HepG2 (cell line): ENCODE results near the gene C2orf81. TPM values are rescaled to one million over a fixed set of nuclear protein-coding genes. Genes with fewer than 3 reads are reported as not detected.

Experiments
- CCDC6 ChIP-seq: sonication (generic); formaldehyde crosslinking; IDR thresholded peaks from 2 replicates; pipeline ENCODE4 v1.8.1; 2022; ENCODE audit warnings: mild to moderate bottlenecking, missing genetic modification reagents, moderate library complexity
- HMGA1 ChIP-seq: sonication (generic); formaldehyde crosslinking; conservative IDR thresholded peaks from 2 replicates; pipeline ENCODE4 v1.4.0; 2020; ENCODE audit warnings: missing genetic modification reagents
- HNF4A ChIP-seq: sonication (generic); formaldehyde crosslinking; IDR thresholded peaks from 2 replicates; pipeline ENCODE4 v1.4.0; 2020; ENCODE audit warnings: missing genetic modification reagents
- MED1 ChIP-seq: sonication (generic); formaldehyde crosslinking; IDR thresholded peaks from 2 replicates; pipeline ENCODE4 v1.4.0; 2020; ENCODE audit warnings: missing genetic modification reagents
- MEF2D ChIP-seq: sonication (generic); formaldehyde crosslinking; IDR thresholded peaks from 2 replicates; pipeline ENCODE4 v1.5.1; 2020; ENCODE audit warnings: mild to moderate bottlenecking, missing genetic modification reagents
- RBM22 ChIP-seq: fragments of 200-400 bp; formaldehyde crosslinking; optimal IDR thresholded peaks from 2 replicates; pipeline ENCODE3; 2017; ENCODE audit warnings: mild to moderate bottlenecking, low read length, moderate library complexity
- RORA ChIP-seq: sonication (generic); formaldehyde crosslinking; IDR thresholded peaks from 2 replicates; pipeline ENCODE4 v1.5.0; 2020; ENCODE audit warnings: mild to moderate bottlenecking, missing genetic modification reagents, moderate library complexity
- SATB2 ChIP-seq: sonication (generic); formaldehyde crosslinking; IDR thresholded peaks from 2 replicates; pipeline ENCODE4 v1.5.0; 2020; ENCODE audit warnings: missing genetic modification reagents
- SIX1 ChIP-seq: sonication (generic); formaldehyde crosslinking; IDR thresholded peaks from 2 replicates; pipeline ENCODE4 v1.4.0; 2020; ENCODE audit warnings: missing genetic modification reagents, borderline replicate concordance
- ZC3H4 ChIP-seq: sonication (generic); formaldehyde crosslinking; IDR thresholded peaks from 2 replicates; pipeline ENCODE4 v1.4.0; 2020; ENCODE audit warnings: missing genetic modification reagents, borderline replicate concordance
- ZNF367 ChIP-seq: sonication (generic); formaldehyde crosslinking; IDR thresholded peaks from 2 replicates; pipeline ENCODE4 v1.4.0; 2020; ENCODE audit warnings: missing genetic modification reagents, borderline replicate concordance
- ZNF543 ChIP-seq: sonication (generic); formaldehyde crosslinking; IDR thresholded peaks from 2 replicates; pipeline ENCODE4 v1.4.0; 2020; ENCODE audit warnings: mild to moderate bottlenecking, missing genetic modification reagents
- ZNF782 ChIP-seq: sonication (generic); formaldehyde crosslinking; IDR thresholded peaks from 2 replicates; pipeline ENCODE4 v1.4.0; 2020; ENCODE audit warnings: missing genetic modification reagents, mild to moderate bottlenecking, borderline replicate concordance
- polyA plus RNA-seq, 8 experiments: library from polyadenylated mRNA; depleted of rRNA in 3 of 8; stranded (reverse) in 7 of 8; unstranded in 1 of 8; fragments of >200 nt; fragmentation: Illumina TruSeq in 4 of 8; extraction: Trizol in 4 of 8; gene quantifications; 2 replicates each; pipeline versions ENCODE4 v1.2.1 to v1.2.3, GENCODE V29; 2011 to 2016; ENCODE audit warnings: low read depth in 4 of 8, missing spikeins in 1 of 8, mixed read lengths in 1 of 8; ENCODE audit not compliant: insufficient read depth in 1 of 8
- total RNA-seq, 5 experiments: library from RNA; depleted of rRNA; stranded (reverse); fragments of >200 nt; fragmentation: Illumina TruSeq; extraction: Trizol; gene quantifications; 2 replicates each; pipeline ENCODE4 v1.2.3, GENCODE V29; 2016; ENCODE audit warnings: low read depth in 1 of 5
- TF ChIP-seq, protein P1 (sequence below): sonication (generic); formaldehyde crosslinking; IDR thresholded peaks from 2 replicates; pipeline ENCODE4 v1.9.0; 2021; ENCODE audit warnings: mild to moderate bottlenecking, missing genetic modification reagents
- TF ChIP-seq, protein P2 (sequence below): IDR thresholded peaks from 2 replicates; pipeline ENCODE4 v1.6.1; 2016; ENCODE audit warnings: control low read depth
- TF ChIP-seq, protein P3 (sequence below): sonication (generic); formaldehyde crosslinking; IDR thresholded peaks from 2 replicates; pipeline ENCODE4 v1.5.0; 2020; ENCODE audit warnings: mild to moderate bottlenecking, missing genetic modification reagents, borderline replicate concordance
- TF ChIP-seq, protein P4 (sequence below): sonication (generic); formaldehyde crosslinking; IDR thresholded peaks from 2 replicates; pipeline ENCODE4 v1.4.0; 2020; ENCODE audit warnings: mild to moderate bottlenecking, missing genetic modification reagents

C2orf81 gene
- total and polyA plus RNA-seq, 2 of the 13 experiments (the other 11 are each of a cell fraction or from before 2014, with no cell fraction given), result 0.15 to 0.17 TPM

DNA sequence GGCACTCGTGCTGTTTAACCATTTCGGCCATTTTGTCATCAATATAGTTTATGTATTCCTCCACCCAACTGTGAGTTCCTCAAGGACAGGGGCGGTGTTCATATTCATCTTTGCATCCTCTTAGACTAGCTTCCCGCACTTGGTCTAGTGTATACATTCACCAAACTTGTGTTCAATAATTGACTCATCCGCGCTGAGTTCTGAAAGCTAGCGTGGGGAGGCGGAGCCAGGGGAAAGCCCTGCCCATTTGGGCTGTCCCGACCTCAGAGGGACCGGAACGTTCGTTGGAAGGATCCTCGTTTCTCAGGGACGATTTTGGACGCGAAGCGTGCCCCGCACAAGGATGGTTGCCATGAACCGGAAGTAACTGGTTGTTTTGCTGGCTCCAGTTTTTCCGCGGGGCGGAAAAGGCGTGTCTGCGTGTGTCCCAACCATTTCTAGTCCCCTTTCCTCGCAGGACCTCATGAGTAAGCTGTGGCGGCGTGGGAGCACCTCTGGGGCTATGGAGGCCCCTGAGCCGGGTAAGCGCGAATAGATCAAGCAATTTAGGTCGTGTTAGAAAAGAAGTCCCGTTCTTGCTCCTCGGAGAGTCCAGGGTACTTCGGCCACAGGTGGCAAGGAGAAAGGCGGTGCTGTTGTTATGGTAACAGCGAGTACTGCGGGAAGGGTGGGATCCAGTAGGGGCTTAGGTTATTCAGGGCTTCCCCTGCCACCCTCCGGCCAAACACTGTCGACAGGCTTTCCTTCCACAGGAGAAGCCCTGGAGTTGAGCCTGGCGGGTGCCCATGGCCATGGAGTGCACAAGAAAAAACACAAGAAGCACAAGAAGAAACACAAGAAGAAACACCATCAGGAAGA is 33.5 kb upstream of the C2orf81 start, which contains the start of gene INO80B (continued):
- TF ChIP-seq, protein P1, sequence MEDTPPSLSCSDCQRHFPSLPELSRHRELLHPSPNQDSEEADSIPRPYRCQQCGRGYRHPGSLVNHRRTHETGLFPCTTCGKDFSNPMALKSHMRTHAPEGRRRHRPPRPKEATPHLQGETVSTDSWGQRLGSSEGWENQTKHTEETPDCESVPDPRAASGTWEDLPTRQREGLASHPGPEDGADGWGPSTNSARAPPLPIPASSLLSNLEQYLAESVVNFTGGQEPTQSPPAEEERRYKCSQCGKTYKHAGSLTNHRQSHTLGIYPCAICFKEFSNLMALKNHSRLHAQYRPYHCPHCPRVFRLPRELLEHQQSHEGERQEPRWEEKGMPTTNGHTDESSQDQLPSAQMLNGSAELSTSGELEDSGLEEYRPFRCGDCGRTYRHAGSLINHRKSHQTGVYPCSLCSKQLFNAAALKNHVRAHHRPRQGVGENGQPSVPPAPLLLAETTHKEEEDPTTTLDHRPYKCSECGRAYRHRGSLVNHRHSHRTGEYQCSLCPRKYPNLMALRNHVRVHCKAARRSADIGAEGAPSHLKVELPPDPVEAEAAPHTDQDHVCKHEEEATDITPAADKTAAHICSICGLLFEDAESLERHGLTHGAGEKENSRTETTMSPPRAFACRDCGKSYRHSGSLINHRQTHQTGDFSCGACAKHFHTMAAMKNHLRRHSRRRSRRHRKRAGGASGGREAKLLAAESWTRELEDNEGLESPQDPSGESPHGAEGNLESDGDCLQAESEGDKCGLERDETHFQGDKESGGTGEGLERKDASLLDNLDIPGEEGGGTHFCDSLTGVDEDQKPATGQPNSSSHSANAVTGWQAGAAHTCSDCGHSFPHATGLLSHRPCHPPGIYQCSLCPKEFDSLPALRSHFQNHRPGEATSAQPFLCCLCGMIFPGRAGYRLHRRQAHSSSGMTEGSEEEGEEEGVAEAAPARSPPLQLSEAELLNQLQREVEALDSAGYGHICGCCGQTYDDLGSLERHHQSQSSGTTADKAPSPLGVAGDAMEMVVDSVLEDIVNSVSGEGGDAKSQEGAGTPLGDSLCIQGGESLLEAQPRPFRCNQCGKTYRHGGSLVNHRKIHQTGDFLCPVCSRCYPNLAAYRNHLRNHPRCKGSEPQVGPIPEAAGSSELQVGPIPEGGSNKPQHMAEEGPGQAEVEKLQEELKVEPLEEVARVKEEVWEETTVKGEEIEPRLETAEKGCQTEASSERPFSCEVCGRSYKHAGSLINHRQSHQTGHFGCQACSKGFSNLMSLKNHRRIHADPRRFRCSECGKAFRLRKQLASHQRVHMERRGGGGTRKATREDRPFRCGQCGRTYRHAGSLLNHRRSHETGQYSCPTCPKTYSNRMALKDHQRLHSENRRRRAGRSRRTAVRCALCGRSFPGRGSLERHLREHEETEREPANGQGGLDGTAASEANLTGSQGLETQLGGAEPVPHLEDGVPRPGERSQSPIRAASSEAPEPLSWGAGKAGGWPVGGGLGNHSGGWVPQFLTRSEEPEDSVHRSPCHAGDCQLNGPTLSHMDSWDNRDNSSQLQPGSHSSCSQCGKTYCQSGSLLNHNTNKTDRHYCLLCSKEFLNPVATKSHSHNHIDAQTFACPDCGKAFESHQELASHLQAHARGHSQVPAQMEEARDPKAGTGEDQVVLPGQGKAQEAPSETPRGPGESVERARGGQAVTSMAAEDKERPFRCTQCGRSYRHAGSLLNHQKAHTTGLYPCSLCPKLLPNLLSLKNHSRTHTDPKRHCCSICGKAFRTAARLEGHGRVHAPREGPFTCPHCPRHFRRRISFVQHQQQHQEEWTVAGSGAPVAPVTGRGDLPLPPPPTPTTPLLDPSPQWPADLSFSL (CRISPR knock-in tag), result no peak
- TF ChIP-seq CCDC6 (CRISPR knock-in tag) (no peak), ZC3H4 (no peak), RORA (CRISPR knock-in tag) (no peak), MEF2D (CRISPR knock-in tag) (peak; percentile 92; the same call in 1 of the 2 replicates), SATB2 (CRISPR knock-in tag) (no peak), HNF4A (CRISPR knock-in tag) (peak; percentile 48), ZNF367 (CRISPR knock-in tag) (no peak), ZNF782 (CRISPR knock-in tag) (peak; percentile 88; the same call in 1 of the 2 replicates), SIX1 (CRISPR knock-in tag) (peak; percentile 76; the same call in 1 of the 2 replicates), ZNF543 (CRISPR knock-in tag) (peak; percentile 85), MED1 (CRISPR knock-in tag) (peak; percentile 84), RBM22 (no peak), HMGA1 (CRISPR knock-in tag) (no peak)
- TF ChIP-seq, protein P2, sequence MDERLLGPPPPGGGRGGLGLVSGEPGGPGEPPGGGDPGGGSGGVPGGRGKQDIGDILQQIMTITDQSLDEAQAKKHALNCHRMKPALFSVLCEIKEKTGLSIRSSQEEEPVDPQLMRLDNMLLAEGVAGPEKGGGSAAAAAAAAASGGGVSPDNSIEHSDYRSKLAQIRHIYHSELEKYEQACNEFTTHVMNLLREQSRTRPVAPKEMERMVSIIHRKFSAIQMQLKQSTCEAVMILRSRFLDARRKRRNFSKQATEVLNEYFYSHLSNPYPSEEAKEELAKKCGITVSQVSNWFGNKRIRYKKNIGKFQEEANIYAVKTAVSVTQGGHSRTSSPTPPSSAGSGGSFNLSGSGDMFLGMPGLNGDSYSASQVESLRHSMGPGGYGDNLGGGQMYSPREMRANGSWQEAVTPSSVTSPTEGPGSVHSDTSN (CRISPR knock-in tag), result 0 out of 2 replicates have a peak, but pooled peaks have one; percentile 37
- TF ChIP-seq, protein P3, sequence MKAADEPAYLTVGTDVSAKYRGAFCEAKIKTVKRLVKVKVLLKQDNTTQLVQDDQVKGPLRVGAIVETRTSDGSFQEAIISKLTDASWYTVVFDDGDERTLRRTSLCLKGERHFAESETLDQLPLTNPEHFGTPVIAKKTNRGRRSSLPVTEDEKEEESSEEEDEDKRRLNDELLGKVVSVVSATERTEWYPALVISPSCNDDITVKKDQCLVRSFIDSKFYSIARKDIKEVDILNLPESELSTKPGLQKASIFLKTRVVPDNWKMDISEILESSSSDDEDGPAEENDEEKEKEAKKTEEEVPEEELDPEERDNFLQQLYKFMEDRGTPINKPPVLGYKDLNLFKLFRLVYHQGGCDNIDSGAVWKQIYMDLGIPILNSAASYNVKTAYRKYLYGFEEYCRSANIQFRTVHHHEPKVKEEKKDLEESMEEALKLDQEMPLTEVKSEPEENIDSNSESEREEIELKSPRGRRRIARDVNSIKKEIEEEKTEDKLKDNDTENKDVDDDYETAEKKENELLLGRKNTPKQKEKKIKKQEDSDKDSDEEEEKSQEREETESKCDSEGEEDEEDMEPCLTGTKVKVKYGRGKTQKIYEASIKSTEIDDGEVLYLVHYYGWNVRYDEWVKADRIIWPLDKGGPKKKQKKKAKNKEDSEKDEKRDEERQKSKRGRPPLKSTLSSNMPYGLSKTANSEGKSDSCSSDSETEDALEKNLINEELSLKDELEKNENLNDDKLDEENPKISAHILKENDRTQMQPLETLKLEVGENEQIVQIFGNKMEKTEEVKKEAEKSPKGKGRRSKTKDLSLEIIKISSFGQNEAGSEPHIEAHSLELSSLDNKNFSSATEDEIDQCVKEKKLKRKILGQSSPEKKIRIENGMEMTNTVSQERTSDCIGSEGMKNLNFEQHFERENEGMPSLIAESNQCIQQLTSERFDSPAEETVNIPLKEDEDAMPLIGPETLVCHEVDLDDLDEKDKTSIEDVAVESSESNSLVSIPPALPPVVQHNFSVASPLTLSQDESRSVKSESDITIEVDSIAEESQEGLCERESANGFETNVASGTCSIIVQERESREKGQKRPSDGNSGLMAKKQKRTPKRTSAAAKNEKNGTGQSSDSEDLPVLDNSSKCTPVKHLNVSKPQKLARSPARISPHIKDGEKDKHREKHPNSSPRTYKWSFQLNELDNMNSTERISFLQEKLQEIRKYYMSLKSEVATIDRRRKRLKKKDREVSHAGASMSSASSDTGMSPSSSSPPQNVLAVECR (CRISPR knock-in tag), result peak; percentile 99
- TF ChIP-seq, protein P4, sequence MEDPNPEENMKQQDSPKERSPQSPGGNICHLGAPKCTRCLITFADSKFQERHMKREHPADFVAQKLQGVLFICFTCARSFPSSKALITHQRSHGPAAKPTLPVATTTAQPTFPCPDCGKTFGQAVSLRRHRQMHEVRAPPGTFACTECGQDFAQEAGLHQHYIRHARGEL (CRISPR knock-in tag), result no peak
